GM23338 (cell line): ENCODE measurements around the gene C1orf174. TPM values are rescaled to one million over a fixed set of nuclear protein-coding genes. Genes with fewer than 3 reads are reported as not detected.
A peak's percentile ranks its signal among the peaks of the same experiment; 100 is the strongest.

ENCODE experiments used
- ATAC-seq: fragments of 200-7000 bp; cut with Tn5 transposase; 3 replicates; pipeline ENCODE4 v1.9.1; 2020
- DNase-seq: peaks from one replicate; pipeline ENCODE4 v3.0.0-alpha.2; 2015; ENCODE audit warnings: low spot score
- H2AFZ ChIP-seq: fragments of 200-600 bp; sonication (generic); 2 replicates; pipeline ENCODE4 v1.8.0; 2016; ENCODE audit warnings: antibody characterized with exemption, mild to moderate bottlenecking, moderate library complexity
- H3F3A ChIP-seq: fragments of 200-600 bp; sonication (generic); replicated peaks from 2 replicates; pipeline ENCODE4 v1.8.0; 2017; ENCODE audit warnings: antibody characterized with exemption, mixed run types, low read depth
- H3K27ac ChIP-seq: fragments of 200-600 bp; sonication (generic); 2 replicates; pipeline ENCODE4 v1.6.1; 2016; ENCODE audit warnings: low read depth
- H3K27me3 ChIP-seq: fragments of 200-600 bp; sonication (generic); 2 replicates; pipeline ENCODE4 v1.8.0; 2016; ENCODE audit warnings: mild to moderate bottlenecking, mixed run types, moderate library complexity; ENCODE audit not compliant: insufficient read depth
- H3K36me3 ChIP-seq: fragments of 200-600 bp; sonication (generic); 2 replicates; pipeline ENCODE4 v1.8.0; 2016; ENCODE audit warnings: mild to moderate bottlenecking; ENCODE audit not compliant: insufficient read depth
- H3K4me1 ChIP-seq: fragments of 200-600 bp; sonication (generic); 2 replicates; pipeline ENCODE4 v1.8.0; 2016; ENCODE audit warnings: mild to moderate bottlenecking, moderate library complexity; ENCODE audit not compliant: insufficient read depth
- H3K4me2 ChIP-seq: fragments of 200-600 bp; sonication (generic); 2 replicates; pipeline ENCODE4 v1.7.1; 2017; ENCODE audit warnings: mixed run types
- H3K4me3 ChIP-seq: fragments of 200-600 bp; sonication (generic); 2 replicates; pipeline ENCODE4 v1.6.1; 2016; ENCODE audit warnings: mixed run types
- H3K79me2 ChIP-seq: fragments of 200-600 bp; sonication (generic); replicated peaks from 2 replicates; pipeline ENCODE4 v1.8.0; 2017; ENCODE audit warnings: mild to moderate bottlenecking; ENCODE audit not compliant: insufficient read depth
- H3K9me2 ChIP-seq: fragments of 200-600 bp; sonication (generic); 2 replicates; pipeline ENCODE4 v1.8.0; 2017; ENCODE audit not compliant: insufficient read depth
- H4K20me1 ChIP-seq: fragments of 200-600 bp; sonication (generic); replicated peaks from 2 replicates; pipeline ENCODE4 v1.8.0; 2017; ENCODE audit warnings: mild to moderate bottlenecking; ENCODE audit not compliant: insufficient read depth
- H3K27ac Mint-ChIP-seq: 2 replicates; pipeline ENCODE4 v1.8.0; 2020; ENCODE audit warnings: inconsistent platforms, mild to moderate bottlenecking, moderate library complexity, mixed read lengths
- H3K27me3 Mint-ChIP-seq: 3 replicates; pipeline ENCODE4 v1.8.0; 2022; ENCODE audit warnings: low read depth, mild to moderate bottlenecking, moderate library complexity, mixed read lengths, inconsistent platforms; ENCODE audit not compliant: insufficient read depth, poor library complexity
- H3K36me3 Mint-ChIP-seq: 3 replicates; pipeline ENCODE4 v1.8.0; 2021; ENCODE audit warnings: low read depth, mild to moderate bottlenecking, inconsistent platforms, moderate library complexity, mixed read lengths
- H3K4me1 Mint-ChIP-seq: 3 replicates; pipeline ENCODE4 v1.8.0; 2020; ENCODE audit warnings: mild to moderate bottlenecking, inconsistent platforms, mixed read lengths
- H3K4me3 Mint-ChIP-seq: 3 replicates; pipeline ENCODE4 v1.8.0; 2021; ENCODE audit warnings: moderate library complexity, mild to moderate bottlenecking, inconsistent platforms, mixed read lengths
- H3K9me3 Mint-ChIP-seq: 3 replicates; pipeline ENCODE4 v1.8.0; 2020; ENCODE audit warnings: moderate library complexity, mild to moderate bottlenecking, inconsistent platforms, mixed read lengths
- CTCF ChIP-seq, 2 experiments: fragments of 200-600 bp in 1 of 2; sonication (generic) in 1 of 2; conservative IDR thresholded peaks; 2 replicates each; pipeline versions ENCODE4 v1.5.1 to v1.6.1; 2016 to 2017; ENCODE audit warnings: antibody characterized with exemption in 2 of 2, low read depth in 2 of 2, mild to moderate bottlenecking in 2 of 2, moderate library complexity in 1 of 2
- ETS1 ChIP-seq: IDR thresholded peaks from 2 replicates; pipeline ENCODE4 v1.6.1; 2016; ENCODE audit warnings: antibody characterized with exemption
- EZH2phosphoT487 ChIP-seq: fragments of 200-600 bp; sonication (generic); IDR thresholded peaks from one replicate; pipeline ENCODE4 v1.8.1; 2018; ENCODE audit warnings: antibody characterized with exemption; ENCODE audit not compliant: unreplicated experiment
- NANOG ChIP-seq: IDR thresholded peaks from 2 replicates; pipeline ENCODE4 v1.6.1; 2016; ENCODE audit warnings: antibody characterized with exemption, borderline replicate concordance
- POLR2AphosphoS5 ChIP-seq: IDR thresholded peaks from 2 replicates; pipeline ENCODE4 v1.6.1; 2016; ENCODE audit warnings: antibody characterized with exemption, low read depth
- REST ChIP-seq: IDR thresholded peaks from one replicate; pipeline ENCODE4 v1.6.1; 2018; ENCODE audit warnings: antibody characterized with exemption; ENCODE audit not compliant: unreplicated experiment
- STAT1 ChIP-seq: IDR thresholded peaks from one replicate; pipeline ENCODE4 v1.6.1; 2016; ENCODE audit warnings: antibody characterized with exemption; ENCODE audit not compliant: unreplicated experiment
- ZNF114 ChIP-seq: fragments of 250-450 bp; sonication (Bioruptor Pico); IDR thresholded peaks from 2 replicates; pipeline ENCODE4 v1.5.0; 2020; ENCODE audit warnings: mild to moderate bottlenecking, moderate library complexity
- polyA plus RNA-seq: library from polyadenylated mRNA; unstranded; fragments of >200 nt; fragmentation: Nextera tagmentation; extraction: Ambion mirVana; gene quantifications from 2 replicates; pipeline ENCODE4 v1.2.1, GENCODE V29; 2016
- total RNA-seq: library from RNA; depleted of rRNA; stranded (reverse); fragments of >200 nt; shearing (Covaris generic); gene quantifications from 2 replicates; pipeline ENCODE4 v1.2.3, GENCODE V29; 2014

C1orf174 gene
- total and polyA plus RNA-seq, 2 experiments from 2014 or later = 28.5 to 28.7 TPM

GRCh38 chr1:3898475-3898735 lies 1.7 kb downstream of the C1orf174 start:
- H3K79me2 ChIP-seq = peaks cover 61% of the 10 kb centered on the region

GRCh38 chr1:3896396-3897000 lies 3.6 kb downstream of the C1orf174 start:
- Mint-ChIP-seq H3K27ac (peak overlapping the region; percentile 66), H3K9me3 (peaks cover 11% of the 10 kb centered on the region; the same call in 2 of the 3 replicates), H3K4me3 (no peak overlapping the region), H3K27me3 (peaks cover 8% of the 10 kb centered on the region), H3K4me1 (peaks cover 9% of the 10 kb centered on the region; the same call in 1 of the 3 replicates), H3K36me3 (peaks cover 12% of the 10 kb centered on the region)
- TF ChIP-seq POLR2AphosphoS5 (no peak), STAT1 (no peak), REST (no peak)
- no peak overlapping the region for H2AFZ ChIP-seq
- peaks cover 66% of the 10 kb centered on the region for H3K79me2 ChIP-seq
- peaks cover 14% of the 10 kb centered on the region; the same call in 1 of the 2 replicates for H4K20me1 ChIP-seq
- peaks cover 3% of the 10 kb centered on the region; the same call in 1 of the 2 replicates for H3F3A ChIP-seq
- 0 out of 2 replicates have a peak, but pooled peaks cover 4% of the 10 kb centered on the region for H3K4me1 ChIP-seq
- H3K9me2 ChIP-seq = no peaks in the 10 kb centered on the region
- no peak overlapping the region for H3K4me3 ChIP-seq
- DNase-seq = no peak
- no peaks in the 10 kb centered on the region for H3K36me3 ChIP-seq
- no peaks in the 10 kb centered on the region for H3K27me3 ChIP-seq
- no peak overlapping the region for H3K27ac ChIP-seq
- H3K4me2 ChIP-seq = no peak overlapping the region
- no peak for ATAC-seq

More at GRCh38 chr1:3898475-3898735, 1.7 kb downstream of the C1orf174 start:
- Mint-ChIP-seq H3K27me3 (peaks cover 8% of the 10 kb centered on the region), H3K27ac (no peak overlapping the region), H3K36me3 (peaks cover 9% of the 10 kb centered on the region; the same call in 2 of the 3 replicates), H3K9me3 (peaks cover 11% of the 10 kb centered on the region; the same call in 2 of the 3 replicates), H3K4me3 (peak overlapping the region; percentile 94), H3K4me1 (peaks cover 12% of the 10 kb centered on the region; the same call in 2 of the 3 replicates)
- H4K20me1 ChIP-seq = peaks cover 12% of the 10 kb centered on the region; the same call in 1 of the 2 replicates
- ATAC-seq = no peak
- no peak overlapping the region for H3K4me3 ChIP-seq
- peaks cover 3% of the 10 kb centered on the region; the same call in 1 of the 2 replicates for H3F3A ChIP-seq
- no peaks in the 10 kb centered on the region for H3K9me2 ChIP-seq
- no peaks in the 10 kb centered on the region for H3K27me3 ChIP-seq
- no peak overlapping the region for H2AFZ ChIP-seq
- peak overlapping the region; percentile 93; the same call in 1 of the 2 replicates for H3K4me2 ChIP-seq
- TF ChIP-seq ZNF114 (no peak), ETS1 (no peak), NANOG (no peak), POLR2AphosphoS5 (no peak), CTCF (conservative IDR thresholded peaks at IDR 0.05; ENCODE audit: low read depth in 2 of 2) (no peak), EZH2phosphoT487 (no peak), STAT1 (no peak)
- 0 out of 2 replicates have a peak, but pooled peaks cover 4% of the 10 kb centered on the region for H3K4me1 ChIP-seq
- no peak for DNase-seq
- H3K27ac ChIP-seq = no peak overlapping the region
- no peaks in the 10 kb centered on the region for H3K36me3 ChIP-seq
